GM12872 (cell line): ENCODE results near the gene ZBTB40.

Experiments
- TF ChIP-seq, protein P1 (sequence below): IDR thresholded peaks from 3 replicates; pipeline ENCODE4 v1.5.1; 2011; ENCODE audit warnings: low read depth, mild to moderate bottlenecking, low read length, moderate library complexity; ENCODE audit not compliant: insufficient read depth

The ZBTB40 gene

GRCh38 chr1:22506130-22506692, 54.6 kb downstream of the ZBTB40 start:
- TF ChIP-seq, protein P1, sequence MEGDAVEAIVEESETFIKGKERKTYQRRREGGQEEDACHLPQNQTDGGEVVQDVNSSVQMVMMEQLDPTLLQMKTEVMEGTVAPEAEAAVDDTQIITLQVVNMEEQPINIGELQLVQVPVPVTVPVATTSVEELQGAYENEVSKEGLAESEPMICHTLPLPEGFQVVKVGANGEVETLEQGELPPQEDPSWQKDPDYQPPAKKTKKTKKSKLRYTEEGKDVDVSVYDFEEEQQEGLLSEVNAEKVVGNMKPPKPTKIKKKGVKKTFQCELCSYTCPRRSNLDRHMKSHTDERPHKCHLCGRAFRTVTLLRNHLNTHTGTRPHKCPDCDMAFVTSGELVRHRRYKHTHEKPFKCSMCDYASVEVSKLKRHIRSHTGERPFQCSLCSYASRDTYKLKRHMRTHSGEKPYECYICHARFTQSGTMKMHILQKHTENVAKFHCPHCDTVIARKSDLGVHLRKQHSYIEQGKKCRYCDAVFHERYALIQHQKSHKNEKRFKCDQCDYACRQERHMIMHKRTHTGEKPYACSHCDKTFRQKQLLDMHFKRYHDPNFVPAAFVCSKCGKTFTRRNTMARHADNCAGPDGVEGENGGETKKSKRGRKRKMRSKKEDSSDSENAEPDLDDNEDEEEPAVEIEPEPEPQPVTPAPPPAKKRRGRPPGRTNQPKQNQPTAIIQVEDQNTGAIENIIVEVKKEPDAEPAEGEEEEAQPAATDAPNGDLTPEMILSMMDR = no peak

DNA sequence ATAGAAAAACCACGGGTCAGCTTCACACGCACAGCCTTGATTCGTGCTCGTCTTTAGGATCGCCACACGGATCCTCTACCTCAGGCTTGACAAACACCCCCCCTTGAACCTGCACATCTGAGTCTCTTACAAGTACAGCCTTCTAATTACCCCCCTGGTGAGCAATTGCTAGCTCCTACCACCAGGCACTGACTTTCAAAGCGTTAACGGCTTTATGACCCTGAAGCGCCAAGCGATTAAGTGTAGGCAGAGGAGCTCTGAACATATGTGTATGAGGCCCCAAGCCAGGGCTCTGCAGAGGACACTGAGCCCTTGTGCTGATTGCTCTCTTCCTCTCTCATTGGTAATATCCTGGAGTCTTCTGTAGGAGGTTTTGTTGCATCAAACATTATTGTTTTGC, 55.9 kb downstream of the ZBTB40 start:
- TF ChIP-seq, protein P1 = no peak

DNA sequence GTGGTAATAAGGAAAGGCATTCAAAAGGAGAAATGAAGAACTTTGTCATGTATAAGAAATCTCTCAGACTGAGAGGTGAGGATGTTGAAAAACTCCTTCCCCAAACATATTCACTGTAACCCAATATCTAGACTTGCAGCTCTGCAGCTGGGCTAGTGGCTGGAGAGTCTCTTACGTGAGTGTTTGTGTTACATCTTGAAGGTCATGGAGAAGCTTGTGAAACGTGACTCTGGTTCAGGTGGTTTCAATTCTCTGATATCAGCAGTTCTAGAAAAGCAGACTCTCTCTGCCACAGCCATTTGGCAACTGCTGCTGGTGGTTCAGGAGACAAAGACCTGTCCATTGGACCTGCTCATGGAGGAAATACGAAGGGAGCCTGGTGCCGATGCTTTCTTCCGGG, 56.7 kb downstream of the ZBTB40 start:
- TF ChIP-seq, protein P1 = no peak

DNA sequence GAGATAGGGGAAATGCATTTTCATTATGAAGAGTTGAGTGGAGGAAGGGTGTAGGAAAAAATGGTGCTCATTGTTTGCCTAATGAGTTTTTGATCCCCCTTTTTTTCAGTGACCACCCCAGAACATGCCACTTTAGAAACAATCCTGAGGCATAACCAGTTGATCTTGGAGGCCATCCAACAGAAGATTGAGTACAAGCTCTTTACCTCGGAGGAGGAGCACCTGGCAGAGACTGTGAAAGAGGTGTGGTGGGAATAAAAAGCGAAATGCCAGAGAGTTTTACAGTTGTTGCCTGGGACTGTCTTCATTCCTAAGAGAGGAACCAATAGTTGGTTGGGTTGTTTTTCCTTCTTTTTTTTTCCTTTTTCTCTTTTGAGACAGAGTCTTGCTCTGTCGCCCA, 57.3 kb downstream of the ZBTB40 start:
- TF ChIP-seq, protein P1 = no peak

DNA sequence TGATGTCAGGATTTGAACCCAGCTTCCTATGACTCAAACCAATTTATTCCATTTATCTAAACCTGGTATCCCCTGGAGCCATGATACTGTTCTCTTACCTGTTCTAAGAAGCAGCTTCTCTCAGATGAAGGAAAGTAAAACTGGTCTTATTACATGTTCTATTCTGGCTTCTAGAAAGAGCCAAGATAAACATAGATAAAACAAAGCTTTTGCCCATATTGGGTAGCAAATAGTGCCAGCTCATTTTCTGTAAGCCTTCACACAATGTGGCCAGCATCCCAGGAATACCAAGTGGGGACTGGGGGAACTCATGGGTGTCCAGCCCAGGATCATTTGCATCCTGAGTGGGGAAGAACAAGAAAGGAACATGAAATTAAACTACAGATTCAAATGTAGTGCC, 58.2 kb downstream of the ZBTB40 start:
- TF ChIP-seq, protein P1 = no peak

- TF ChIP-seq, protein P1 = no peak
These were observed 61.2 kb downstream of the ZBTB40 start for GRCh38 chr1:22512873-22513272.

GRCh38 chr1:22516906-22517571, 65.4 kb downstream of the ZBTB40 start:
- TF ChIP-seq, protein P1 = no peak
